SH-SY5Y (cell line): ENCODE measurements around the gene ETS1.

Source experiments
- GATA2 ChIP-seq: IDR thresholded peaks from 2 replicates; pipeline ENCODE4 v1.6.1; 2011; ENCODE audit warnings: mild to moderate bottlenecking, low read depth, low read length
- GATA3 ChIP-seq: IDR thresholded peaks from 2 replicates; pipeline ENCODE4 v1.6.1; 2011; ENCODE audit warnings: low read depth, mild to moderate bottlenecking, low read length, moderate library complexity

Gene ETS1

DNA sequence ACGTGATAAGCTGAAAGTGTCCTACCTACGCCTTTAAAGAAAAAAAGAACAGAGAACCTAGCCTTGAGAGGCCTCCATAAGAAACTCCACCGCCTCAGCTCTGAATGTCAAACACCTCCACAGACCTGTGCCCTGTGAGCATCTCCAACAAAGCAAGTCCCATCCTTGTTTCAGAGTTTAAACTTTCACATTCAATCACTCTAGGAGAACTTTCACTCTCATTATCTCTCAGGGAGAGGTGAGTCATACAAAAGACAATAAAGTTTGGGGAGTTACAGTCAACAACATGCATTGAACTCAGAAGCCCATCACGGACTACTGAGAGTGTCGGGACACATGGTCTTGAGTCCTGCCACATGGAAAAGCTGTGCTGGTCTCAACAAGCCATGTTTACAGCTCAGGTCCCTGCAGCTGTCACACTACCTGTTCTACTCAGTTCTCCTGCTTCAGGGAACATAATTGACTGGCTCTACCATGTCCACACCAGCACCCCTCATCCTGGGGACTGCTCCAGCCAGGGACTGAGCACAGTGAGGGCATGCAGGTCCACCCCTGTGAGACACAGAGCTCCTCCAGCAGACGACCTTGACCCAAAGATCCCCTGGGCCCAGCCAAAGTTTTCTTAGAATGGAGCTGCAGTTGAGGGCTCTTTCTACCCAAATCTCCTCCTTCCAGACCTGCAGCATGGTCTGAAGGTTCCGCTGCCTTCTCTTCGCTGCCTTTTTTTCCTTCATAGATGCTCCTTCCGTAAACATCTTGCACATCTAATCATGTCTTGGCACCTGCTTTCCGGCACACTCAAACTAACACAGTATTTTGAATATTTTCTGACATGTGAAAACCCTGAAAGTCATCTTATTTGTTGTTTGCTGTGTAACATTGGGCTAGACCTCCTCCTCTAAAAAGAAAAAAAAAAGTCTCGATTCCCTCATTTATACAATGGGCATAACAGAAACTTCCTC, 114.9 kb downstream of the ETS1 start:
- TF ChIP-seq GATA2: no peak
- TF ChIP-seq GATA3: no peak

DNA sequence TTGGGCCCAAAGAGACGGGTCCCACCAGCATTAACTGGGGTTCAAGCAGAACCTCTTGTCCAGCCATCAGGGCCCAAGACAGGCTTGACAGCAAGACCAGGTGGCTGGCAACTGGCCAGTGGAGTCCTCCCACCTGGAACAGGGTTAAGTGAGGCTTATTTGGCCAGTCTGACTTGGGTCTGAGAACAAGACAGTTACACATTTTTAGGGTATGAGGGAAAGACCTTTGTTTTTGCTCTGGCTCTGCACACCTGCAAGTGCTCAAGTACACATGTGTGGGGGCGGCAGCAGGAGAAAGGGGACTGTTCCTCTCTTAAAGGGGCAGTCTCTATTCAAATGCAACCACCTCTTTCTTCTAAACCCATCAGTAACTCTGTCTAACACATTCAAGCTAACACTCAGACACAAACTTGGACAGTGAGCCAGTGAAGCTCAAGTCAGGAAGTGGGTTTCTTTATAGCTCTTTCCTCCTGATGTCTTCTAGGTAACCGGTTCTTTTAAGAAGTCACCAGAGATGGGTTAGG, 116.2 kb downstream of the ETS1 start:
- TF ChIP-seq GATA3 (no peak), GATA2 (no peak)

DNA sequence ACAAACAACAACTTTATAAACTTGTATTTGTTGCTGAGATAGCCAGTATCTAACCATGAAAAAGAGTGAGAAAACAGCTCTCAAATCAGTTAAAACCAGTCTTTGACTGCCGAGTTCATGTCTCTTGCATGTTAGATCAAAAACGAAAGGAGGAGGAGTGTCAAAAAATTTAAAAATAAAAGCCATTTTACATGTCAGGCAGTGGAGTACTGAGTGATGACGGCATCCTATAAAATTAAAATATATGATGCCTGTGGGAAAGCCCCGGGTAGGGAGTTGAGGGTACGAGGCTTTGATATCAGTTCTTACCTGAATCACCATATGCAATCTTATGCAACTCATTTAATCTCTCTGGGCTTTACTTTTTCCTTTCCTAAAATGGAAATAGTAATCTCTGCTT, 117.3 kb downstream of the ETS1 start:
- TF ChIP-seq GATA3: no peak

DNA sequence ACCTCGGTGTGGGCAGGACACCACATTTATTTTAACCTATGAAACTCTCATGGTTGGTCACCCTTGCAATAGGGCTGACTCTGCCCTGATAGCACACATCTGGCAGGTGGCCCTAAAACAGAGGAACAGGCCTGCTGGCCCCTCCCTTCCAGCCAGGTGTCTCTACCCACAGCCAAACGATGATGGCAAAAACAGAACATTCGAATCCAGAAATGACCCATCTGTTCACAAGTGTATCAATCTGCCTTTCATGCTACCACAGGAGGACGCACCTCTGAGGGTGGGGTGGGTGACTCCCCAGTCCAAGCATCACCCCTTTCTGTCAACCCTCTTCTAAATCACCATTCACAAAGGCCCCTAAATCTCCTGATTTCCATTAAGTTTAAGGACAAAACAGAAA, 118.1 kb downstream of the ETS1 start:
- no peak for TF ChIP-seq GATA3
- TF ChIP-seq GATA2: no peak

DNA sequence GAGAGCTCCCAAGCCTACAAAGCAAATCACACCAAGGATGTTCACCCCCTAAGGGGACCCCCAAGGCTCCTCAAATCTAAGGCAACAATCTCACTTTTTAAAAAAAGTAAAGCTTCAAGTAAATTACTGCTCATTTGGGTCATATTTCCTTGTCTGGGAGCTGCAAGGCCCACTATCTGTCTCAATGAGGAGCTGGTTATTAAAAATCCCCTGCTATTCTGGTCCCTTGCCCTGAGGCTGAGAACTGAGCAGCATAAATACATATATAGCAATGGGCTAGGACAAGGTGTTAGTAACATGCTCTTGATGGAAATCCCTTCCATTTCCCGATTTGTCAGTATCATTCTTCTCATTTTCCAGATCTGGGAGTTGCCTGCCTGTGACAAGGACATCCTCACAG, 119.2 kb downstream of the ETS1 start:
- TF ChIP-seq GATA3 (no peak), GATA2 (no peak)

DNA sequence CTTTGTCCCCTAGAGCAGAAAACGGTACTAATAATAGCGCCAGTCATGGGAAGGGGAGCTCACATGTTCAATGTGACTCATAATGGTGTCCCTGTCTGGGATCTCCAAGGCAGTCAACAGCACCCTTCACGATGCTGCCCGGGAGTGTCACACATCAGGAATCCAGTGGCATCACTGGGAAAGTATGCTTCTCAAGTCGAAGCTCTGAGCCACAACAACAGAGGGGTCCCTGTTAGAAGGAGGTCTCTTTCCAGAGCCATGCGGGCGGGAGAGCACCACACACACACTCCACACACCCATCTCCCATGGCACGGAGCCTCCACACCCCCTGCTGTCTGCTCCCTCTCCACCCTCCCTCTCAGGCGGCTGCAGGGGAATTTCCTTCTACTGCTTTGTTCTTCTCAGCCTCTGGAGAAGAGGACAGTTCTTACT, 119.7 kb downstream of the ETS1 start:
- TF ChIP-seq GATA2: no peak
- TF ChIP-seq GATA3: no peak

DNA sequence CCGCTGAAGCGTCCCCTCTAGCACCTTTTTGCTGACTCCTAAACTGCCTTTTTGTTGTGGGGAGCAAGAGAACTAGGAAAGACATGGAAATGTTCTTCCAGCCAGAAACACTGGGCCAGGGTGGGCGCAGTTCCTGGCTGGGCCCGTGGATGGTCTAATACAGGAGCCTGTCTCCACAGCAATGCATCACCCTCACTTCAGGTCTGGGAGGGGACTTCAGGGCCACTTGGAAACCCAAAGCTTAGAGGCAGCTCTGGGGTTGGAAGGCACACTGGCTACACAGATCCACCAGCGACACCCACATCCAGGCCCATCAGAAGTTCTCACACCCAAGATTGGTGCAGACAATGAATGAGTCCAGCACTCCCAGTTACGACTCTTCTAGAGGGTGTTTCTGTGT, 120.3 kb downstream of the ETS1 start:
- TF ChIP-seq GATA3 (no peak), GATA2 (no peak)

DNA sequence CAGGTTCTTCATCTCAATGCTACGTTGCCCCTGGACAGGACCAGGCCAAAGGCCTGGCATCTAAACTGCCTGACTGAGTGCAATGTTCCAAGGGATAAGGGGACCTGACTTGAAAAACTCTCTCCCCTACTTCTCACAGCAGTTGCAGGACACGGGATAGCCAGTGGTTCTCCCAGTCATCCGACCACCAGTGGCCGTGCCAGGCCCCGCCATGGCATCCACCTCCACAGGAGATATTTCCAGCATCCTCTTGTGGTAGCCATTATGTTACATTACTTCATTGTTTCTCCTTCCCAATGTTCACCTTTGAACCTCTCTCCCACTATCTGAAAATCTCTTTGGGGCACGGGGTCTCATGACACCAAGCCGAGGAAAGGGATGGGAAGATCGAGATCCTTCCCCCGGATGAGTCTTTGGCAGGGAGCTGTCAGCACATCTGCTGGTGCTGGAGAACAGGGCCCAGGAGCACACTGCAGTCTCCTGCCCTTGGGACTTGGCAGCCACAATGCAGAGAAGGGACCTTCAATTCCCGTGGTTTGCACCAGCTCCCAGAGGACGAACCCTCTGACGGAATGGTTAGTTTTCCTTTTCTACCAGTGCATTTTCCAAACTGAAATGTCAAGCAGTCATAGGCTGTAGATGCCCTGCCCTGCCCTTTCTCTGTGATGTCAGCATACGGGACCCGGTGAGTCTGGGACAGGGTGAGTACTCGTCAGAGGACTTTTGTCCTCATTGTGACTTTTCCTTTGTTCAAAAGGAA, 121.2 kb downstream of the ETS1 start:
- TF ChIP-seq GATA3 (no peak), GATA2 (no peak)

DNA sequence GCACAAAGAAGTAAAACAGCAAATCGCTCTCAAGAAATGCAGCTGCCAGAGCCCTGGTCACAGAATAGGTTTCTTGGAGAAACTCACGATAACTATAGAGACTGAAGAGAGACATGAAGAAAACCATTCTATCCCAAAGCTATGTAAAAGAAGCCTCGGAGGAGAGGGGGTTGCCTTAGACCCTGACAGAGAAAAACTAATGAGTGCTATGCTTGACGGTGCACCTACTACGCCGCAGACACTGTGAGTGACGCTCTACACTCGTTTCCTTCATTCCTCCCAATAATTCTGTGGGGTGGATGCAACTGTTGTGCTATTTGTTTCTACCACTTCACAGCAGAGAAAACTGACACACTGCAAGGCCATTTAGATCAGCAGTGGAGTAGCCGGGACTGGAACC, 121.8 kb downstream of the ETS1 start:
- TF ChIP-seq GATA3 (no peak), GATA2 (no peak)

DNA sequence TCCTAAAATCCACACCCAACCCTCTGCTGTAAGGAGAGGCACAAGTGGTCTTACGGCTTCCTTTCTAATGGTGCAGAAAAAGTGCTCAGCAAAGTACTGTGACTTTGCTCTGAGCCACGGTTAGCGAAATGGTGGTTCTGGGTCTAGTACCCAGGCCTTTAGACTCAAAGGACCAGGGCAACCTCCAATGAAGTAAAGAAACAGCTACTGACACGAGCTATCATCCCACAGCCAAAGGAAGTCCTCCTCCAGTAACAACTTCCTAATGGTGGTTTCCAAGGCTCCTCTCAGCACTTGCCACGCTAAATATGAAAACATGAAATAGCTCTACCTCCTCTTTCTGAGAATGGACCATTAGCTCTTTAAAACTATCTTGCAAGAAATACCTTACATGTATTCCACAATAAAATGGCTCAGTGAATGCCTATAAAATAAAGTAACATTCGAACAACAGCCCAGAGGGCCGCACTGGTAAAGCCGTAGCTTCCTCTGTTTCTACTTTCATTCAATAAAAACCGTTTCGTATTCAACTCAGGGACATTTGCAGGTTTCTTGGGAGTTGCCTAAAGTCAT, 122.4 kb downstream of the ETS1 start:
- TF ChIP-seq GATA3: no peak

DNA sequence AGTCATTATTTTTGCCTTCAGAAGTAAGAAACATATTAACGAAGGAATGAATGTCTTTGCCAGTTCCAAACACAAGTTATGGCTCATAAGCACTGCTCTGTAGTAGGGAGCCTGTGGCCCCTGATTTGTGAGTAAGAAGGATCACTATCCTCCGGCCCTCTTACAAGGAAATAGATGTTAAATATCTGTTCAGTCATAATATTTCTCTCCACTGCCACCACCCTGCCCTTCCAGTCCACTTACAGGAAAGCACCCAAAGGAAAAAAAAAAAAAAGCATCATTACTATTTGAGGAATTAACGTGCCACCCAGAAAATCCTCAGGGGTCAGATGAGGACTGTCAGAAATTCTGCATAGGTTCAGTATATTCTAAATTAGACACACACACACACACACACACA, 123.4 kb downstream of the ETS1 start:
- TF ChIP-seq GATA3: no peak
- TF ChIP-seq GATA2: no peak

DNA sequence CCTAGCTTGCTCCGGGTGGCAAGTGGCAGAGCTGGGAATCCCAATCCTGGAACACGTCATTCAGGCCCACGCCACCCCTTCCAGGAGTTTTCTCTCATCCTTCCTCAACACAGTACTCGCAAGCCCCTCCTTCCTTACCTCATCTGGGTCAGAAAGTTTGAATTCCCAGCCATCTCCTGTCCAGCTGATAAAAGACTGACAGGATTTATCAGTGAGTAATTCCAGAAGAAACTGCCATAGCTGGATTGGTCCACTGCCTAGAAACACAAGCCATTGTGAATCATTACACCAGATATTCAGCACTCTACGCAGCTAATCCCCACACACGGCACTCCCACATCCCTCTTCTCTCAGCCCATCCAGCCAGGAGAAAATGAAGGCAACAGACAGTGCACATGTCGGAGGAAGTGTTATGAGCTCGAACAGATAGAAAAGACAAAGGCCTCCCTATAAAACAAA, 124.0 kb downstream of the ETS1 start:
- TF ChIP-seq GATA3 (no peak), GATA2 (no peak)

DNA sequence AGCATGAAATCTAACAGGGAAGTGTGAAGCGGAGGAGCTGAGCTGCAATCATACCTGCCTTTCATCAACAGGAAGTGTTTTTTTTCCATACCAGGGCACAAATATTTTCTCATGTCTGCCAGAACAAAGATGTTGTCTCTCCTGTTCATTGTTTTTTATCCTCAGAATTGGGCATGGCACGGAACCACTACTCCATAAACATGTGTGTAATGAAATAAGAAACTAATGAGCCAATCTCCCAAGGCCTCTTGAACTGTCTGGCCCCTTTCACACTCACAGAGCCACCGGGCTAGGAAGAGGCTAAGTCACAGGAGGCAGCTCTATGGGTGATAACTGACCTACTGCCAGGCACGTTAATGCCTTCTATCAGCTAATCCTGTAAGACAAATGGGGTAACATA, 124.4 kb downstream of the ETS1 start:
- no peak for TF ChIP-seq GATA2

DNA sequence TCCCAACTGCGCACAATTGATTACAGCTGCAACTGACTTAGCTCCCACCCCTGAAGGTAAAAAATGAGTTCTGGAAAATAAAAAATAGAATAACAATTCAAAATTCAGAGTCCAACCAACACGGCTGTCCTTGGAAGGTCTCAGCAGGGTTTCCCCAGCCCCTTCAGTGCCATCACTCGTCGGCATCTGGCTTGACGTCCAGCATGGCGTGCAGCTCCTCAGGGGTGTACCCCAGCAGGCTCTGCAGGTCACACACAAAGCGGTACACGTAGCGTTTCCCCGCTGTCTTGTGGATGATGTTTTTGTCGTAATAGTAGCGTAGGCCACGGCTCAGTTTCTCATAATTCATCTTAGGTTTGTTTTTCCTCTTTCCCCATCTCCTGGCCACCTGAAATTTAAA, 125.2 kb downstream of the ETS1 start:
- TF ChIP-seq GATA2 (no peak), GATA3 (no peak)
